ENCODE measurements around the gene PRDM12.

- TF ChIP-seq POLR2A (IDR thresholded peaks at IDR 0.05): no peak
- TF ChIP-seq CTCF (IDR thresholded peaks at IDR 0.05 in 4 of 5, conservative IDR thresholded peaks at IDR 0.05 in 1 of 5): no peak
Observed at GRCh38 chr9:130729145-130729544, 64.8 kb downstream of the PRDM12 start.
